ENCODE data around the gene PPCDC. TPM values are rescaled to one million over a fixed set of nuclear protein-coding genes. Genes with fewer than 3 reads are reported as not detected.
A peak's percentile ranks its signal among the peaks of the same experiment; 100 is the strongest.

PPCDC gene
- total and polyA plus RNA-seq, 8 donors: 7.9 to 21.3 (median 10.1) TPM

DNA sequence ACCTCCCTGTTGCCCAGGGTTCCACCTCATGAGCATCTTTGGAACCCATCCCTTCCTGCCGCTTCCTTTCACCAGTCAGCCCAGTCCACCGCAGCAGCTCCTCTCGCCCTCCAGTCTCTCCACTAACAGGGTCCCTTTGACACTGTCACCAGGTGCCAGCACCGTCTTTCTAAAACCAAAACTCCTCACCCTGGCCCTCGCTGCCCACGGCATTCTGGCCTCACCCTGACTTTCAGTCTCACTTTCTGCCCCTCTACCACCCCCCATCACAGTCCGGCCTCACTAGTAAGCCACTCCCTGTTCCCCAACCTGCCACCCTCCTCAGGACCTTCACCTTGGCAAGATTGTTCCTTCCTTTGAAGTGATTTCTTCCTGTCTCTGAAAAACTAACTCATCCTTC is 4.2 kb downstream of the PPCDC start:
- peaks cover 0 to 19% (median 0%) of the 10 kb centered on the region in 3 donors for H3K4me1 ChIP-seq
- H3K9me3 ChIP-seq: no peaks in the 10 kb centered on the region
- WGBS, 2 donors: 84 to 88% methylated on average over 7 of the region's 7 CpGs
- H3K27me3 ChIP-seq: no peaks in the 10 kb centered on the region
- intact Hi-C loops (cut with DNase I): loop anchor here in 1 of 3 donors (5.0 kb wide), 1 partner anchor 180 kb away; no protein-coding TSS in a partner anchor
- ATAC-seq (no peak), DNase-seq (no peak), FAIRE-seq (no peak)
- no peak overlapping the region for H3K27ac ChIP-seq
- no peaks in the 10 kb centered on the region for H3K36me3 ChIP-seq
- H3K4me3 ChIP-seq: no peak overlapping the region
- TF ChIP-seq, protein P1, sequence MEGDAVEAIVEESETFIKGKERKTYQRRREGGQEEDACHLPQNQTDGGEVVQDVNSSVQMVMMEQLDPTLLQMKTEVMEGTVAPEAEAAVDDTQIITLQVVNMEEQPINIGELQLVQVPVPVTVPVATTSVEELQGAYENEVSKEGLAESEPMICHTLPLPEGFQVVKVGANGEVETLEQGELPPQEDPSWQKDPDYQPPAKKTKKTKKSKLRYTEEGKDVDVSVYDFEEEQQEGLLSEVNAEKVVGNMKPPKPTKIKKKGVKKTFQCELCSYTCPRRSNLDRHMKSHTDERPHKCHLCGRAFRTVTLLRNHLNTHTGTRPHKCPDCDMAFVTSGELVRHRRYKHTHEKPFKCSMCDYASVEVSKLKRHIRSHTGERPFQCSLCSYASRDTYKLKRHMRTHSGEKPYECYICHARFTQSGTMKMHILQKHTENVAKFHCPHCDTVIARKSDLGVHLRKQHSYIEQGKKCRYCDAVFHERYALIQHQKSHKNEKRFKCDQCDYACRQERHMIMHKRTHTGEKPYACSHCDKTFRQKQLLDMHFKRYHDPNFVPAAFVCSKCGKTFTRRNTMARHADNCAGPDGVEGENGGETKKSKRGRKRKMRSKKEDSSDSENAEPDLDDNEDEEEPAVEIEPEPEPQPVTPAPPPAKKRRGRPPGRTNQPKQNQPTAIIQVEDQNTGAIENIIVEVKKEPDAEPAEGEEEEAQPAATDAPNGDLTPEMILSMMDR (IDR thresholded peaks at IDR 0.05): no peak

DNA sequence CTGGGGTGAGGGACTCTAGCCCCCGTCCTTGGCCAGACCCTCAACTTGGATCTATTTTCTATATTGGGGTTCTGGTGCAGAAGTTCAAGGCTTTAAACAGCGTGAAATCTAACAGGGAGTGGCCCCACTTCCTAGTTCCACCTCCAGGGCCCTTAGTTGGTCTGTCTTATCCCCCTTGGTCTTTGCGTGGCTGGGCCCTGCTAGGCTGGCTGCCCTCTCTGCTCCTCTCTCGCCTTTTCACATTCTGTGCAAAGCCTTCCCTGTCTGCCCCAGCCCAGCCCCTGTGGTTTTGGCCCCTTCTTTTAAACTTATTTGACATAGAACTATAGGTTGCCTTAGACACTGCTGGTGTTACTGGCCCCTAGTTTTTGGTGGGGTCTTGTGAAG is 5.6 kb downstream of the PPCDC start:
- Histone ChIP-seq H3K4me3 (no peak overlapping the region), H3K27ac (no peak overlapping the region), H3K27me3 (no peaks in the 10 kb centered on the region), H3K4me1 (peaks cover 0 to 19% (median 0%) of the 10 kb centered on the region in 3 donors), H3K36me3 (no peaks in the 10 kb centered on the region), H3K9me3 (no peaks in the 10 kb centered on the region)
- FAIRE-seq (no peak), DNase-seq (no peak), ATAC-seq (peak; percentile 8 to 23 (median 16))
- TF ChIP-seq, protein P1 (IDR thresholded peaks at IDR 0.05): no peak
- 72 to 84% methylated on average over 4 of the region's 4 CpGs for WGBS, 2 donors
- intact Hi-C loops (cut with DNase I): loop anchor here in 2 of 3 donors (2.0 to 5.0 kb wide), 2 partner anchors 178 kb away; no protein-coding TSS in a partner anchor

DNA sequence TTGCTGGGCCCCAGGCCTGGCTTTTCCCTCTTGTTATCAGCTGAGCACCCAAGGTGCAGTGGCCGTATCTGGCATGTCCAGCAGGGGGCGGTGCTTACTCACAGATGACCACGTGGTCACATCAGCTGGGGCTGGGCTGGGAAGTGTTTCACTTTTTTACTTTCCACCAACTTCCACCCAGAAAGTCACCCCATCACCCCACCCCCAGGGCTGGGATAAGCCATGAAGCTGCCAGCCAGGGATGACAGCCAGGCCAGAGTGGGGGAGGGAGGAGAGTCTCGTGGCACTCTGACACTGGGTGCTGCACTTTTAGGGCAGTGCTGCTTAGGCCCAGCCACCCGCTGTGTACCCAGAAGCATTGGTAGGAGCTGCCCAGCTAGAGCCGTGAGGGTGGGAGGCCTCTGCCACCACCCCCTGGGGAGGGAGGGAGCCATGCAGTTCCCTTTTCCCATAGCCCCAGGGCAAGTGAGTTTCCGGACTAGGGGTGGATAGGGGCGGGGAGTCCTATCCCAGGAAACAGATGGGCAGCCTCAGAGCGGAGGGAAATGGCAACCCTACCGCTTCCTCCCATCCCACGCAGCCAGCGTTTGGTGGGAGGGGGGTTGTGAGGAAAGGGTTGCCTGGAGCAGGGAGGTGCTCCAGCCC is 6.1 kb downstream of the PPCDC start:
- FAIRE-seq: no peak
- Histone ChIP-seq H3K27me3 (no peaks in the 10 kb centered on the region), H3K9me3 (no peaks in the 10 kb centered on the region), H3K4me3 (no peak overlapping the region), H3K36me3 (no peaks in the 10 kb centered on the region), H3K4me1 (peaks cover 0 to 13% (median 0%) of the 10 kb centered on the region in 3 donors), H3K27ac (peak overlapping the region in 1 of 4 donors; percentile 36)
- peak; percentile 84 to 94 (median 92) for ATAC-seq
- DNase-seq: peak; percentile 78 to 98 (median 93)
- intact Hi-C loops (cut with DNase I): loop anchor here (2.0 to 10.0 kb wide), 3 partner anchors 175 to 178 kb away; partner anchors contain the start of gene C15orf39 (in 1 of the 3)
- WGBS, 2 donors: 41 to 47% methylated on average over 12 of the region's 12 CpGs
- TF ChIP-seq, protein P1 (IDR thresholded peaks at IDR 0.05): peak; percentile 88 to 95 (median 91)

DNA sequence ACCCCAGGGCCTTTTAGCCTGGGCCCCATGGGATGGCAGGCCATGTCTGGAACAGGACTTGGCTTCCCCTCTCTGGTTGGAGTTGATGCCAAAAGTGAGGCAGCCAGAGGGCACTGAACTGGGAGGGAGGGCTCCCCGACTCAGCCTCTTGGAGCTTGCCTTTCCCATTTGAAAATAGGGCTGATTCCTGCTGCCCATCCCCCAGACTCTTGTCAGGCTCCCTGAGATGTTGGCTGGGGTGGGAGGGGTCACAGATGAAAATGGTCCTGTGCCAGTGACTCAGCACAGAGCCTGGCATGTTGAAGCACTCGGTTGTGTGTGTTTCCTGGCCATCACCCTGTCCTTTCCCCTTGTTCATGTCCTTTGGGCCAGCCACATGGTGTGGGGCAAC is 6.6 kb downstream of the PPCDC start:
- TF ChIP-seq, protein P1 (IDR thresholded peaks at IDR 0.05): no peak
- no peak overlapping the region for H3K4me3 ChIP-seq
- no peak for DNase-seq
- WGBS, 2 donors: 58 to 72% methylated on average over 2 of the region's 2 CpGs
- peak overlapping the region in 1 of 4 donors; percentile 36 for H3K27ac ChIP-seq
- H3K4me1 ChIP-seq: peaks cover 0 to 9% (median 0%) of the 10 kb centered on the region in 3 donors
- intact Hi-C loops (cut with DNase I): loop anchor here in 1 of 3 donors (10.0 kb wide), 1 partner anchor 175 kb away; the partner anchor contains the start of gene C15orf39
- no peaks in the 10 kb centered on the region for H3K27me3 ChIP-seq
- no peak for FAIRE-seq
- ATAC-seq: peak in 1 of 4 donors; percentile 23
- H3K9me3 ChIP-seq: no peaks in the 10 kb centered on the region
- no peaks in the 10 kb centered on the region for H3K36me3 ChIP-seq

DNA sequence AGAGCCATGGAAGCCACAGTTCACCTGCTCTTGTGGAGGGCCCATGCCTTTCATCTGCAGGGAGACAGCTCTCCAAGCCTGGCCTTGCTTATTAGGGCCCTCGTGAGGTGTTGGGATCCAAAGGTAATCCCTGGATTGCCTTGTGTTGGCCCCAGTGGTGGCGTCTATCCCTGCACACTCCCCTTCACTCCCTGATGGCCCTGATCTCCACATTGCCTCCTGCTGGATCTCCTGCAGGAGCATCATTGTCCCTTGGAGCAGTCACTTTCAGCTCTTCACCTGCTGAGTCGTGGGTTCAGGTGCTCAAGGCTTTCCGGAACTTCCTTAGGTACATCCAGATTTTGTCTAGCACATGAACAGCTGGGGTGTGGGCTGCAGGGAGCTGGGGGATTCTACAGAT is 7.0 kb downstream of the PPCDC start:
- H3K9me3 ChIP-seq: no peaks in the 10 kb centered on the region
- H3K27me3 ChIP-seq: no peaks in the 10 kb centered on the region
- no peak for DNase-seq
- intact Hi-C loops (cut with DNase I): loop anchor here in 1 of 3 donors (10.0 kb wide), 1 partner anchor 174 kb away; the partner anchor contains the start of gene C15orf39
- TF ChIP-seq, protein P1 (IDR thresholded peaks at IDR 0.05): no peak
- no peak overlapping the region for H3K27ac ChIP-seq
- FAIRE-seq: no peak
- ATAC-seq: no peak
- no peak overlapping the region for H3K4me3 ChIP-seq
- WGBS, 2 donors: 88 to 93% methylated on average over 4 of the region's 4 CpGs
- no peaks in the 10 kb centered on the region for H3K36me3 ChIP-seq
- peaks cover 0 to 6% (median 0%) of the 10 kb centered on the region in 3 donors for H3K4me1 ChIP-seq

Measured in pancreas (tissue), 10 donors.